T follicular helper cell (primary cell): ENCODE data around the gene EIF4A2.

ENCODE experiments used
- DNase-seq: peaks from one replicate; pipeline ENCODE4 v3.0.0-alpha.2; 2020; ENCODE audit warnings: low read depth
- total RNA-seq, 2 experiments: gene quantifications; one replicate each; lab custom pipeline; 2026; lab: John Stamatoyannopoulos, UW

EIF4A2 gene
- total RNA-seq = 800 to 818 reads per million in 2 experiments

DNA sequence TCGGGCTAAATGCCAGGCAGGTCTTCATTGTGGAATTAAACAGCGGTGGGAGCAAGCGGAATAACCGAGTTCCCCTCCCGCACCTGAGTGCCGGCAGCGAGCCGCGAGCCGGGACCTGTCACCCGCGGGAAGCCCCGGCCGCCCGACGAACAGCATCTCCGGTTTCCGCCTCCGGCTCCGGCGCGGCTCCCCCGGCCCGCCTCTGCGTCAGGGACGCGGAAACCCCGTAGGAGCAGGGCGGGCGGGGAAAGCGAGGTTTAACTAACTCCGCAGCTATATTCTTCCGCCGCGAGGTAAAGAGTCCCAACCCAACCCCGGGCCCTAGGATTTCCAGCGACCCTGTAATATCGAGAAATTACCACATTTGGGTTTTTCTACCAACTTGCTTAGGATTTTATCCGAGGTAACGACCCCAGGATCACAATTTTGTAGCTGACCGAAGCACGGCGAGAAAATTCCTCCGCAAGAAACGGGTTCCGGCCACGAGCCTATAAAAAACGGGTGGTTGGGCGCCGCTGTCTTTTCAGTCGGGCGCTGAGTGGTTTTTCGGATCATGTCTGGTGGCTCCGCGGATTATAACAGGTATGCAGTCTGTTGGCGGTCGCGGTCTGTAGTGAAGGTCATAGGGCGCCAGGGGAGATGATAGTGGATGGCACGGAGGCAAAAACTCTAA lies at the start of gene EIF4A2:
Gene EIF4A2 (plus strand): TSS at position 520 of the 673 bp plus-strand sequence. CDS start 34 bp downstream, at position 554.
- peak; percentile 87 for DNase-seq

DNA sequence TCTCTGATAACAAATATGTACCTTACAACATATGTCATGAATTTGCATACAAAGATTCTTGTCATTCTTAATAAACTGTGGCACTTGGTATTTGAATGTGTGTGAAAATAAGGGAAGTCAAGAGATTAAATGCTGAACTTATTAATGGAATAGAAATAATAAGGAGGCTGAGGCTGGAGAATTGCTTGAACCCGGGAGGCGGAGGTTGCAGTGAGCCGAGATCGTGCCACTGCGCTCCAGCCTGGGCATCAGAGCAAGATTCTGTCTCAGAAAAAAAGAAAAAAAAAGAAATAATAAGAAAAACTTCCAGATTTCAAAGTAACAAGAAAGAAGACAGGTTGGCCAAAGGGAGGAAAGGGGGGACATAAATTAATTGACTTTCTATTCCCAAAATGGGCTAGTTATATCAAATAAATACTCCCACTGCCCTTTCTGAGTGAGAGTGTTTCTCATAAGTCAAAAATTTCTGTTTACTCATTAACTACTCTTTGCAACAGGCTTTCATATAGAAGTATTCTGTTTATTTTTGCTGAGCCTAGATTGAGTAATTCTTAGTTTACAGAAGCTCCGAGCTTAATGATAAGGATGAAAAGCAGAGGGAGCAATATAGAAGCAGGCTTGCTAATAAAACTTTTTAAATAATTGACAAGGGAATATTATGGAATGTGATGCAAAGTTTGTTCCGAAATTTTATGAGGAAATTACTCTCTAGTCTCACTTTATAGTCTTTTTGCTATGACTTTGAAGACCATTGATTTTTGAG lies 40.6 kb upstream of the EIF4A2 start:
- DNase-seq = no peak

DNA sequence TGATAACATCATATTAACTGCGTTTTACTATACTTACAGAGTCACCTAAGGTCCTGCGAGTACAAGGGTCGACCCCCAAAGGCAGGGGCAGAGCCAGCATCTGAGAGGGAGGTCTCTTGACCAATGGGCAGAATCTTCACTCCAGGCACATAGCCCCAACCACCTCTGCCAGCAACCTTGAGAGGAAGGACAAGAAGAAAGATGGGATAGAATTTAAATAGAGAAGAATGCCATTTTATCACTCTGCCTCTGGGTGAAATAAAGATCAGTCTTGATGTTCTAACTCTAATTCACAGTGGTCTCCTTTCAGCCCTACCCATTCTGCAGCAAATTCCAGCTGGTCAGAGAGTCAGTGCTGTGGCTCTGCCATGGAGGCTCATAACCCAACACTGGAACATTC lies 39.7 kb upstream of the EIF4A2 start:
- no peak for DNase-seq

DNA sequence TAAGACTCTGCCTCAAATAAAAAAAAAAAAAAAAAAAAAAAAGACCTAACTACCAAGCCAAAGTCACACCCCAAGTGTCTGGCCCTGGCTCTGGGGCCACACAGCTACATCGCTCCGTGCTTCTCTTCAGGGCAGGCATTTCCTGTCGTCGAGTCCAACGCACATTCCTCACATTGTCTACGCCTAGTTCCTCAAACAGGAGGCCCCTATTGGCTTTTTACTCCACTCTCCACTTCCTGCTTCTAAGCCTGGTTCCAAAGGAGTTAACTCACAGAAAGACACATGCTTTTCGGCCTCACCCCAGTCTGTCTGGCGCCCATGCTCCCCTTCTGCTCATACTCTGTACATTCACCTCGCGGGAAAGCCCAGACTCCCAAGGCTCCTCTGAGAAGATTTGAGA lies 37.4 kb upstream of the EIF4A2 start:
- DNase-seq = no peak

DNA sequence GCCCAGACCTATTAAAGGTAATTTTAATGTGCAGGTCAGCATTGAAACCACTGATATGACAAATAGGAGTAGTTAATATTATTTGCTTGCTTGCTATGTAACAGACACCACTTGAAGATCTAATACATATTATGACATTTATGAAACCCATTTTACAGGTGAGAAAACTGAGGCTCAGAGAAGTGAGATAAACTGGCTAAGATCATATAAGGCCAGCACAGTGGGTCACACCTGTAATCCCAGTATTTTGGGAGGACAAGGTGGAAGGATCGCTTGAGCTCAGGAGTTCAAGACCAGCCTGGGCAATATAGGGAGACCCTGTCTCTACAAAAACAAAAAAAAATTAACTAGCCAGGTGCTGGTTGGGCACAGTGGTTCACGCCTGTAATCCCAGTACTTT lies 33.1 kb upstream of the EIF4A2 start:
- no peak for DNase-seq

DNA sequence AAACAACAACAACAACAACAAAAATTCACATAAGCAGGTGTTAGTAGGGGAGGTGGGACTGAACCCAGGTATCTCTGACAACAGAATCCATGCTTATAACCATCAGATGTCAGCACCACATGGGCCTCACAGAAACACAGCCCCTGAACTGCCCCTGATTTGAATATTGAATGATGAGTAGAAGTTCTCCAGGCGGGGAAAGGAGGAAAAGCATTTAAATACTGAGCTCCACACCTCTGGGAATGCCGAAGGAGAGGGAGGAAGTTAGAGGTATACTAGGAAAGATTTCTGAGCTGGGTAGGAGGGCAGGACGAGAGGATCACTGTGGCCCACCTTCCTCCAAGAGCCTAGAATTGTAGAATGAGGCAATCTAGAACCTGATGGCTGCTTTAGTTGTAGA lies 31.9 kb upstream of the EIF4A2 start:
- no peak for DNase-seq

DNA sequence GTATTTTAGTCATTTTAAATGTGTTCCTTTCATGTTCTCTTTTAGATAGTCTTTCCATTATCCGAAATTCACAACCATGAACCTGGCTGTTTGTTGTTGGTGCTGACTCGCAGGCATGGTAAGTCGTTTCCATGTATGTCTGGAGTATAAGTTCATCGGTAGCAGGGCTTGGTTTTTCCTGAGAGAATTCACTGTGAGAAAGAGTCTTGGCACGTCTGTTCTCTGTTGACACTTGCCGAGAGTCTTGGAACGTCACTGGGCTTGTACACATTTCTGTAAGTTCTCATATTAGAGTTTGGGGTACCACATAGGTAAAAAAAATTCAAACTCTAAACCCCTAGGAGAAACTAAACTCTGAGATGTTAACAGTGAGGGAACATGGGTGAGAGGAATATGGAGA lies 29.4 kb upstream of the EIF4A2 start:
- no peak for DNase-seq

DNA sequence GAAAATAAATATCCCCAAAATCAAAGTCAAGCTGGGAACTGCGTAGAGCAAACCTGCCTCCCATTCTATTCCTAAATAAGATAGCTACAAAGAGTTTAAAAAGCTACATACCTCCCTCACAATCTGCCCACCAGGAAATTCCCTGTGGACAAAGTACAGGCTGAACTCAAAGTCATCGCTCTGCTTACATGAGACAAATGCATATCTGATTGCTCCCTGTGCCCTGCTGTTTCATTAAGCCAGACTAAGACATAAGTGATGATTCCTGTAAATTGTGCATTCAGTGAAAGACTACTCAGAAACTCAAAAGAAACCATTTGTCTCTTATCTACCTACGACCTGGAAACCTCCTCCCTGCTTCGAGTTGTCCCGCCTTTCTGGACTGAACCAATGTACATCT lies 28.5 kb upstream of the EIF4A2 start:
- no peak for DNase-seq

DNA sequence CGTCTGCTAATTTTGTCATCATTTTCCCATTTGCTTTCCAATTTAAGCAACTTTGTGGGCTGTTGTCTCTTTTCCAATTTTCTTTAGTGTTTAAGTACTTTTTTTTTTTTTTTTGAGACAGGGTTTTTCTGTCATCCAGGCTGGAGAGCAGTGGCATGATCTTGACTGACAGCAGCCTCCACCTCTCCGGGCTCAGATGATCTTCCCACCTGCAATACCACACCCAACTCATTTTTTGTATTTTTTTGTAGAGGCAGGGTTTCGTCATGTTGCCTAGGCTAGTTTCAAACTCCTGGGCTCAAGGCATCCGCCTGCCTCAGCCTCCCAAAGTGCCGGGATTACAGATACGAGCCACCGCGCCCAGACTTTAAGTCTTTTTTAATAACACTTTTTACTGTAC lies 26.2 kb upstream of the EIF4A2 start:
- no peak for DNase-seq

DNA sequence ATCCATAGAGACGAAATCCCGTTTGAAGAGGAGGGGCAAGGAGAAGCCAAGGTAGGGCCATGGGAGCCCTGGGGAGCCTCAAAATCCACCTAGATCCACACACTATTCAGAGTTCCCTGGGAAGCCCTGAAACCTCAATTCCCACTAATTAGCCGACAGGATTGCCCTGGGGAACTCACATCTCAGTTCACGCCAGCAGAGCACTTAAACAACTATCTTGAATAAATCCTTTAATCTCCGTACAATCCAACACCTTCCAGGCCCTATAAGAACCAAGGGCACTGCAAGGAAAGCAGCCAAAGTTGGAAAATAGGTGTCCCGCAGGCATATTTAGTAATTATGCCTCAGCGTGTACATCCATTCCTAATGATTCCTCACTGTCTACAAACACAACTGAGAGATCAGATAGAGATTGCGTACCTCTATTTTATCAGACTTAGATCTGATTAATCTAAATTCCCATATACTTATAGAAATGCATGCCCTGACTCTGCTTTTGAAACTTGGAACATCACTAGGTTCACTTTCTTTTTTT lies 25.6 kb upstream of the EIF4A2 start:
- DNase-seq = no peak

DNA sequence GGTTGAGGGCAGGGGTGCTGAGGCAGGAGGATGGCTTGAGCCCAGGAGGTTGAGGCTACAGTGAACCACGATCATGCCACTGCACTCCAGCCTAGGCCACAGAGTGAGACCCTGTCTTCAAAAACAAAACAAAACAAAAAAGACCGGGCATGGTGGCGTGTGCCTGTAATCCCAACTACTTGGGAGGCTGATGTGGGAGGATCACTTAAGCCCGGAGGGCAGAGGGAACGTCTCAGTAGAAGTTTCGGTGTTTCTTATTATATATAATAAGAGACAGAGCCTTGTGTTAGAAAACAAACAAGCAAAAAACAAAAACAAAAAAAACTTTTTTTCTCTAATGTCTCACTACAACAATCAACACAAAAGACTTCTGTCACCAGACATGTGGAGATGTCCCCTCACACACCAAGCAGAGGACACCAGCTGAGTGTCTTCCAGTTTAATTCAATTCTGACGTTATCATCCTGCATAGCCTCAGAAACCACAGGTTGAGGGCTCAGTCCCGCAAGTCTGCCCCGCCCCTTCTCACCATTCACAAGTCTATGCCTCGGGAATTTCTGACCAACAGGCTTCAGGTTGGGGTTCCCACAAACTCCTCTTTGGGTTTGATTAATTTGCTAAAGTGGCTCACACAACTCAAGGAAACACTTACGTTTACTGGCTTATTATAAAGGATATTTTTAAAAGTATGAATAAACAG lies 24.0 kb upstream of the EIF4A2 start:
- no peak for DNase-seq

DNA sequence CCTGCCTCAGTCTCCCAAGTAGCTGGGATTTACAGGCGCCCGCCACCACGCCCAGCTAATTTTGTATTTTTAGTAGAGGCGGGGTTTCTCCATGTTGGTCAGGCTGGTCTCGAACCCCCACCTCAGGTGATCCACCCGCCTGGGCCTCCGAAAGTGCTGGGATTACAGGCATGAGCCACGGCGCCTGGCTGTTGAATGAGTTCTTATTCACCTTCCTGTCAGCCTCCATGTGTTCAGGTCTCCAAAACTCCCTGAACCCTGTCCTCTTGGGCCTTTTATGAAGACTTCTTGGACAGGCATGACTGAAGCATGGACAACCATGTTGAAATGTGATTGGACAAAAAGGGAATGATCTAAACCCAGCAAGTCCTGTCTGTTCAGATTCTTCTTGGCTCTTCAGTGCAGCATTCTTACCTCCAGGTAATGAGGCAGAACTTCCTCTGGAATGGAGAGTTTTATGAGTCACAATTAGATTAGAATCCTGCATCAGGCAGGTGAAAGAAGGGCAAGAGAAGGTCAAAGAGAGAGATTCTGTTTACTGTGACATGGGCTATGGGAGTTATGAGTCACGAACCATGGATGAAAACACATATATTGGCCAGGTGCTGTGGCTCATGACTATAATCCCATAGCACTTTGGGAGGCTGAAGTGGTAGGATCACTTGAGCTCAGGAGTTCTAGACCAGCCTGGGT lies 23.1 kb upstream of the EIF4A2 start:
- no peak for DNase-seq

DNA sequence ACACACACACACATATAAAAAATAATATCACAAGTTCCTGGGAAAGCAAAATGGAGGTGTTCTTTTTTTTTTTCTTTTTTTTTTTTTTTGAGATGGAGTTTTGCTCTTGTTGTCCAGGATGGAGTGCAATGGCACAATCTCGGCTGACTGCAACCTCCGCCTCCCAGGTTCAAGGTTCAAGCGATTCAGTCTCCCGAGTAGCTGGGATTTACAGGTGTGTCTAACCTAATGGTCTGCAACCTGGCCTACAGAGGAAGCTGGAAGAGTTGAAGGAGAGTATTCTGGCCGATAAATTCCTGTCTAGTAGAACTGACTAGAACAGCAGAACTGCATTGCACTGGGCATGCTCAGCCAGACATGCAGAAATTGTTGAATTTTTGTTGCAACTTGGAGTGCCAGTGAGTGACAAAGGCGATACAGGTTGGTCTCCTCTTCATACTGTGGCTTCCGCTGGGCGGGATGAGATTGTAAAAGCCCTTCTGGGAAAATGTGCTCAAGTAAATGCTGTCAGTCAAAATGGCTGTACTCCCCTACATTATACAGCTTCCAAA lies 22.4 kb upstream of the EIF4A2 start:
- DNase-seq = no peak

DNA sequence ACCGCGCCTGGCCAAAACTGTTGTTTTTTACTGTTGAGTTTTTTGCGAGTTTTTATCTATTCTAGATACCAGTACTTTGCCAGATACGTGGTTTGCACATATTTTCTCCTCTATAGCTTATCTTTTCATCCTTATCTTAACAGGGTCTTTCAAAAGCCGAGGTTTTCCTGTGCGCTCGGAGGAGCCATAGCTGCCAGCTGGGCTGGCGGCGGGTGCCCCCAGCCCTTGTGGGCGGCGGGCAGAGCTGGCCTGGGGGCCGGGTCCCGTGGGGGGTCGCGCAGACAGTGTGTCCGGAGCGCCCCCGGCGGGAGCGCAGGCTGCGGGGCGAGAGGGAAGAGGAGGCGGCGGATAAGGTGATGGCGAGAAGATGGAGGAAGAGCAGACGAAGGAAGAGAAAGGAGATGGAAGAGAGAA lies 11.1 kb upstream of the EIF4A2 start:
- DNase-seq = no peak

DNA sequence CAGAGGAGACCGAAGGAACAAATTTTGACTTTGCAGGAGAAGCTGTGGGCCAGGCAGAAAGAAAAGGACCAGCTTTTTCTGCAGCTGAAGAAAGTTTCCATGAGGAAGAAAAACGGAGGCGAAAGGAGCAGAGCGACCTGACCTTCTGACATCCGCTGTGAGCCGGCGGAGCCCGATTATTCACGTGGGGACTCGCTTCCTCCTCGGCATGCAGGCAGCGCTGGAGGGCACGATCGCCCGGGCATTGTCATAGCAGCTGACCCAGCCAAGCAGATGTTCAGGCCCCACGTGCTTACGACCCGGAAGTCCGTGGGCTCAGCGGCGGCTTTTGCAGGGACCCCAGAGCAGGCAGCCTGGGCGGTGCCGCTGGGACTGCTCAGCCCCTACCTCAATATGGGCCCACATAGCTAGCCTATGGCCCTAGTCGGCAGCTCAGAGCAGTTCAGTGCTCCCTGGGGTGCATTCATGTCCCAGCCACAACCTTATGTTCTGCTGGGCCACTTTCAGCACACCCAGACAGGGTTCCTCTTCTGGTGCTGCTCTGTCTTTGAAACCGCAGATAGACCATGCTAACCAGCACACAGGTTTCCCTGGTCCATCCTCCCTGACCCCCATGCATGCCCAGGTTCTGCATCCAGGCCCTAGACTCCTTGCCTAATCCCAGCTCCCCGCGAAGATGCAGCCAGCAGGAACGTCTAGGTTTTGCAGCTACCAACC lies 10.5 kb upstream of the EIF4A2 start:
- DNase-seq = peak; percentile 30

DNA sequence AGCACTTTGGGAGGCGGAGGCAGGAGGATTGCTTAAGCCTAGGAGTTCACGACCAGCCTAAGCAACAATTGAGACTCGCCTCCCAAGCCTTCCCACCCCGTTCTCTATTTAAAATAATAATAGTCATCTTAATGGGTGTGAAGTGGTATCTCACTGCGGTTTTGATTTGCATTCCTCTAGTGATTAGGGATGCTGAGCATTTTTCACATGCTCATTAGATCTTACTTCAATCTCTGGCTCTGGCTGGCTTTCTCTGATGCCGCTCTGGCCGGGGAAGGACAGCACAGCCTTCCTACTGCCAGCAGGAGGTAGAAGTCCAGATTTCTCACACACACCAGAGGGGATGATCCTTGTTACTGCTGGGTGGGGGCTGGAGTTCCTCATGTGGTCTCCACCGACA lies 7.4 kb upstream of the EIF4A2 start:
- DNase-seq = no peak

DNA sequence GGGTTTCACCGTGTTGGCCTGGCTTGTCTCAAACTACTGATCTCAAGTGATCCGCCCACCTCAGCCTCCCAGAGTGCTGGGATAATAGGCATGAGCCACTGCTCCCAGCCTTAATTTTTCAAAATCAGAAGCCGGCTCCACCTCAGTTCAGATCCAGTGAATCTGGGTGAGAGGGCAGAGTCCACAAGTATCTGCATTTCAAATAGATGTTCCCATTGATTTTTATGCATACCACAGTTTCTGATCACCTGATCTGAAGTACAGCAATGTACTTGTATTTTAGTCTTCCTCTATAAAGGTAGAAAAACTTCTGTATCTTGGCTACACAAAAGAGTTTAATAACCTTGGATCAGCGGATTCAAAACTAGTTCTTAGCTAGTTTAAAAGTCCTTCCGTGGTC lies 4.2 kb upstream of the EIF4A2 start:
- DNase-seq = no peak

DNA sequence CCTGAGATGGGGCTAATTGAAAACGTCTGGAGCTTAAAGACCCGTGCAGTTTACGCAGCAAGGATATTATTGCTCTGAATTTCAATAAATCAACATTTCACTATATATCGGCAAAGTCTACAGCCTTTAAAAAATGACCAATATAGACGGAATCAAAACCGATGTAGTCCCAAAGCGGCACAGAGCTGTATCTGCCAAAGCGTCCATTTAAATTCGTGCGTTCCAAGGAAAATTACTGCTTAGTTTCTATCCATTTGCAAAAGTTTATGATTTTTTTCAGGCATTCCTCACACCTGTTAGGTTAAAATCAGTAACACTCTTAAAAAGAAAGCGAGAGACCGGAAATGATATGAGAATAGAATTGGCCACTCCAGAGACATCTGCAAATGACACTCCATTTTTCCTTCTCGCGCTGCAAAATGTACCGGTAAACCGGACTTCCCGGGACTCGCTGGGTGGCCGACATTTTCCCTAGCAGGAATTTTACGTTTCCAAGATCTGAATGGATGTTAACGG lies 777 bp upstream of the EIF4A2 start:
- no peak for DNase-seq

DNA sequence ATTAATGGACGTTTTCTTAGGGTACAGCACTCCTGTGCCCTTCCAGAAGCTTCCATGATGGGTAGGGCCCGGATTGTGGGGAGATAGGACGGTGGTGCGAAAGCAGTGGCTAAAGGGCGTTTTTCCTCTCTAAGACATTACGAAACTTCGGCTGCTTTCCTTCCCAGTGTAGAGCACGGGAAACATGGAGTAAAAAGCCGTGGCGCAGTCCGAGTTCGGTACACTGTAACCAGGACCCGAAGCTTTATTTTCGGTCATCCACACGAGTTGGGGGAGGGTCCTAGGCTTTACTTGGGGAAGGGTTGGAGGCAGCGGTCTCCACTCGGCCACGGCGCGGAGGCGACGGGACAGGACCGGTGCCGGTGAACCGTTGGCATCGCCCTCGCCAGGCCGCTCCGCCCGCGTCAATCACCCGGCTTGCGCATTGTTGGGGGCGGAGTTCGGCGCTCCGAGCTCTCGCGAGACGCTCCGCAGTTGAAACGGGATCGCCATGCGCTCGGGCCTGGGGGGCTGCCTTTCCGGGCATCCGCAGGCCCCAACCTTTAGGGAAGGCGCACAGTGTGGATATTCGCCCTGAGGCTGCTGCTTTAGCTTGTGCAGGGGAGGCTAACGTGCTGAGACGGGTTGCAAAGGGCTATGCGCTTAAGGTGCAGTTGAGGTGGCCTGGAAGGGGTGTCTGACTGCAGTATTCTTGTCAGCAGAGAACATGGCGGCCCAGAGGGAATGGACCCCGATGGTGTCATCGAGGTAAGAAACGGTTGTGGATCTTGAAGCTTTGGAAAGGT lies 546 bp downstream of the EIF4A2 start:
- DNase-seq = peak; percentile 76
